ENCODE data around the gene TMCC1. TPM values are rescaled to one million over a fixed set of nuclear protein-coding genes. Genes with fewer than 3 reads are reported as not detected.

TMCC1 gene
- polyA plus RNA-seq, 1 experiment = 14.4 TPM

GRCh38 chr3:129633751-129634481 lies 259.6 kb downstream of the TMCC1 start:
- Histone ChIP-seq H3K27me3 (ENCODE audit: control insufficient read depth, insufficient read depth, low read length) (no peaks in the 10 kb centered on the region), H3K4me3 (ENCODE audit: low read depth, low read length) (no peak overlapping the region), H3K36me3 (ENCODE audit: control insufficient read depth, insufficient read depth, low read length) (no peaks in the 10 kb centered on the region; the same call in 1 of the 2 replicates)
- no peak for DNase-seq (ENCODE audit: low read depth)
- TF ChIP-seq CTCF (IDR thresholded peaks at IDR 0.05; ENCODE audit: insufficient read depth, low read depth, low read length) = no peak
- ChIA-PET CTCF (interaction anchor here (1.2 to 1.9 kb wide), 5 partner anchors 14 to 301 kb away, joined by 3 to 8 read pairs (median 4); no protein-coding TSS in a partner anchor), POLR2A (no interaction called here)

DNA sequence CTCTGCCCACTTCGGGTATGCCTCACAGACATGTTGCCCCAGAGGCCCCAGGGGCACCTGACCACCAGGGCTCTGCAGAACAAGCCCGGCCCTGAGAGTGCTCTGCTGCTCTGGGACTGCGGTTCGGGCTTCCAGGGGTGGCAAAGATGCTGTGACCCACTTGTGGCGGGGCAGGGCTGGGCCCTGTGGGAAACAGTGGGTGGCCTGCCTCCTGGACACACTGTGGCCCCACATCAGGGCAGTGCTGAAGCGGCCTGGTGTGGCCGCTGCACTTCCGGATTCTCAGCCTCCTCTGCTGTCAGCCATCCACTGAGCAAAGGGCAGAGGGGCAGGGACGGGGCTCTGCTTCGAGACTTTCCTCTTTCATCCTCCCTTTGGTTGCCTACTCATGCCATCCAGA lies 260.5 kb downstream of the TMCC1 start:
- CTCF ChIA-PET = interaction anchor here (1.2 kb wide), 1 partner anchor 15 kb away, joined by 4 read pairs; no protein-coding TSS in a partner anchor
- POLR2A ChIA-PET = no interaction called here

GRCh38 chr3:129632556-129632955 lies 261.0 kb downstream of the TMCC1 start:
- no peak for TF ChIP-seq CTCF (IDR thresholded peaks at IDR 0.05; ENCODE audit: insufficient read depth, low read depth, low read length)
- Histone ChIP-seq H3K27me3 (ENCODE audit: control insufficient read depth, insufficient read depth, low read length) (no peaks in the 10 kb centered on the region), H3K36me3 (ENCODE audit: control insufficient read depth, insufficient read depth, low read length) (no peaks in the 10 kb centered on the region; the same call in 1 of the 2 replicates), H3K4me3 (ENCODE audit: low read depth, low read length) (no peak overlapping the region)
- no peak for DNase-seq (ENCODE audit: low read depth)
- POLR2A ChIA-PET = no interaction called here
- CTCF ChIA-PET = interaction anchor here (0.9 to 1.2 kb wide), 2 partner anchors 14 to 16 kb away, joined by 3 to 4 read pairs; no protein-coding TSS in a partner anchor

More for the DNA sequence above, 260.5 kb downstream of the TMCC1 start:
- DNase-seq (ENCODE audit: low read depth) = no peak
- Histone ChIP-seq H3K27me3 (ENCODE audit: control insufficient read depth, insufficient read depth, low read length) (no peaks in the 10 kb centered on the region), H3K4me3 (ENCODE audit: low read depth, low read length) (no peak overlapping the region), H3K36me3 (ENCODE audit: control insufficient read depth, insufficient read depth, low read length) (no peaks in the 10 kb centered on the region; the same call in 1 of the 2 replicates)
- TF ChIP-seq CTCF (IDR thresholded peaks at IDR 0.05; ENCODE audit: insufficient read depth, low read depth, low read length) = no peak

DNA sequence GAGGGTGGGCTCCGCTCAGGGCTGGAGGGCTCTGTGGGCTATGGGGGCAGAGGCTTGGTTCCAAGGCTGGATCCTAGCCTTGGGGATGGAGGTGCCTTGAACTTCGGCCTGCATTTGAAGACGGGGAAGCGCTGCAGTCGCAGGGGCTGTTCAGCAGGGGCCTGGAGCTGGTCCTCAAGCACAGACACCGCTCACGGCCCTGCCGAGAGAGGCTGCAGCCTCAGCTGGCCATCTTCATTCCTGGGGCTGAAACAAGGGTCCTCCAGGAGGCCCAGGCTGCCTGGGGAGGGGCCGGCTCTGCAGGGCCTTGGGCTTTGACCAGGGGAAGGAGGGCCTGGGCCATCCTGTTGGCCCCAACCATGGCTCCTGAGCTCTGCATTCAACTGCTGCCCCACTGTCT lies 261.5 kb downstream of the TMCC1 start:
- no peak overlapping the region for H3K4me3 ChIP-seq (ENCODE audit: low read depth, low read length)
- ChIA-PET CTCF (interaction anchor here (0.9 to 1.2 kb wide), 2 partner anchors 14 to 16 kb away, joined by 3 to 4 read pairs; no protein-coding TSS in a partner anchor), POLR2A (no interaction called here)
- no peak for TF ChIP-seq CTCF (IDR thresholded peaks at IDR 0.05; ENCODE audit: insufficient read depth, low read depth, low read length)
- DNase-seq (ENCODE audit: low read depth) = no peak
- H3K27me3 ChIP-seq (ENCODE audit: control insufficient read depth, insufficient read depth, low read length) = no peaks in the 10 kb centered on the region
- no peaks in the 10 kb centered on the region; the same call in 1 of the 2 replicates for H3K36me3 ChIP-seq (ENCODE audit: control insufficient read depth, insufficient read depth, low read length)

DNA sequence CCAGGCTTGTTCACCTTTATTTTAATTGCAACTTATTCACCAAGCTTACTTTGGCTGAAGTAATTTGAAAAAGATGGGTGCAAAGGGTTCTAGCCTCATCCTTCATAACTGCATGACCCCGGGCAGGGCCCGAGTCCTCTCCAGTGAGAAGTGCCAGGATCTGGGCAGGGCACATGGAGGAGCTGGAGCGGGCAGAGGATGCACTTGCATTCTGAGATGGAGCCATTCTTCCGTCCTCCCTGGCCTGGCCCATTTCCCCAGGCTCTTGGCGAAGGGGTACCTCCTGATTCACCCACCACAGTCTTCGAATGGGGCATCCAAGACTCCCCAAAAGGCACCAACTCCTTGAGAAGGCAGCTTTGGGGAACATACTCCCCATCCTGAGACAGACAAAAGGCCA lies 264.5 kb downstream of the TMCC1 start:
- DNase-seq (ENCODE audit: low read depth) = no peak
- no peak for TF ChIP-seq CTCF (IDR thresholded peaks at IDR 0.05; ENCODE audit: insufficient read depth, low read depth, low read length)
- POLR2A ChIA-PET = no interaction called here
- no peaks in the 10 kb centered on the region for H3K36me3 ChIP-seq (ENCODE audit: control insufficient read depth, insufficient read depth, low read length)
- CTCF ChIA-PET = interaction anchor here (0.6 to 3.1 kb wide), 9 partner anchors 19 to 305 kb away, joined by 3 to 22 read pairs (median 4); partner anchors contain the start of genes IFT122 and MBD4
- no peaks in the 10 kb centered on the region for H3K27me3 ChIP-seq (ENCODE audit: control insufficient read depth, insufficient read depth, low read length)
- no peak overlapping the region for H3K4me3 ChIP-seq (ENCODE audit: low read depth, low read length)
